Naive thymus-derived CD4-positive, alpha-beta T cell (primary cell): ENCODE results near the gene SGSM2. TPM values are rescaled to one million over a fixed set of nuclear protein-coding genes. Genes with fewer than 3 reads are reported as not detected.

Experiments
- ATAC-seq: fragments of 150-1000 bp; cut with Tn5 transposase; 2 replicates; pipeline ENCODE4 v1.10.0; 2021; ENCODE audit warnings: mild to moderate bottlenecking, moderate library complexity
- CTCF ChIA-PET: fragments of 350-600 bp; sonication (Branson Sonifier 250); formaldehyde crosslinking; loops from one replicate; lab custom pipeline; 2021; ENCODE audit warnings: antibody characterized with exemption; lab: Charles Lee
- POLR2A ChIA-PET: fragments of 350-600 bp; sonication (Branson Sonifier 250); formaldehyde crosslinking; loops from one replicate; lab custom pipeline; 2021; ENCODE audit warnings: antibody characterized with exemption, inconsistent platforms; lab: Charles Lee
- DNase-seq, 9 donors: peaks; one replicate each; pipeline versions ENCODE4 v3.0.0 to v3.0.0-alpha.2; 2020 to 2022; ENCODE audit warnings: mixed read lengths in 1 of 9
- H3K27ac ChIP-seq: one replicate; pipeline ENCODE4 v1.7.0; 2013; ENCODE audit warnings: mild to moderate bottlenecking, low read depth, low read length, moderate library complexity
- H3K27me3 ChIP-seq, 2 donors: one replicate each; pipeline ENCODE4 v1.7.0; 2013; ENCODE audit warnings: low read length in 2 of 2, mild to moderate bottlenecking in 2 of 2, moderate library complexity in 2 of 2; ENCODE audit not compliant: control insufficient read depth in 2 of 2, insufficient read depth in 2 of 2
- H3K36me3 ChIP-seq, 3 experiments: 1 replicate in 2 of 3; 2 replicates in 1 of 3; pipeline ENCODE4 v1.7.0; 2013; ENCODE audit warnings: low read length in 3 of 3, mild to moderate bottlenecking in 3 of 3, moderate library complexity in 1 of 3; ENCODE audit not compliant: insufficient read depth in 3 of 3, control insufficient read depth in 2 of 3
- H3K4me1 ChIP-seq, 2 donors: one replicate each; pipeline ENCODE4 v1.7.0; 2013; ENCODE audit warnings: low read length in 2 of 2, mild to moderate bottlenecking in 2 of 2, moderate library complexity in 1 of 2; ENCODE audit not compliant: control insufficient read depth in 2 of 2, insufficient read depth in 2 of 2
- H3K4me3 ChIP-seq: 2 replicates; pipeline ENCODE4 v1.7.0; 2013; ENCODE audit warnings: mild to moderate bottlenecking, low read length
- H3K9me3 ChIP-seq, 3 experiments: 1 replicate in 2 of 3; 2 replicates in 1 of 3; pipeline ENCODE4 v1.7.0; 2013; ENCODE audit warnings: low read length in 3 of 3; ENCODE audit not compliant: control insufficient read depth in 2 of 3
- H3K27ac Mint-ChIP-seq, 9 donors: one replicate each; pipeline ENCODE4 v1.8.0; 2020 to 2022; ENCODE audit warnings: mixed read lengths in 9 of 9, mild to moderate bottlenecking in 8 of 9, moderate library complexity in 5 of 9, inconsistent platforms in 2 of 9
- H3K27me3 Mint-ChIP-seq, 5 donors: one replicate each; pipeline ENCODE4 v1.8.0; 2021 to 2022; ENCODE audit warnings: mixed read lengths in 5 of 5, mild to moderate bottlenecking in 1 of 5
- H3K36me3 Mint-ChIP-seq, 5 donors: one replicate each; pipeline ENCODE4 v1.8.0; 2020 to 2022; ENCODE audit warnings: mixed read lengths in 5 of 5, mild to moderate bottlenecking in 3 of 5, inconsistent platforms in 1 of 5
- H3K4me1 Mint-ChIP-seq, 7 donors: one replicate each; pipeline ENCODE4 v1.8.0; 2020 to 2022; ENCODE audit warnings: mixed read lengths in 7 of 7, mild to moderate bottlenecking in 3 of 7, inconsistent platforms in 1 of 7
- H3K4me3 Mint-ChIP-seq, 10 donors: one replicate each; pipeline ENCODE4 v1.8.0; 2020 to 2022; ENCODE audit warnings: mild to moderate bottlenecking in 10 of 10, mixed read lengths in 10 of 10, moderate library complexity in 6 of 10, inconsistent platforms in 2 of 10
- H3K9me3 Mint-ChIP-seq, 11 donors: one replicate each; pipeline ENCODE4 v1.8.0; 2020 to 2022; ENCODE audit warnings: mixed read lengths in 11 of 11, mild to moderate bottlenecking in 4 of 11, inconsistent platforms in 1 of 11, moderate library complexity in 1 of 11
- intact Hi-C, 2 donors: fragments of 100-400 bp; cut with micrococcal nuclease; formaldehyde crosslinking; loops; one replicate each; pipeline ENCODE4 v1.15.1; 2023
- polyA plus RNA-seq, 2 donors: library from polyadenylated mRNA; unstranded; fragments of 300-500 nt; fragmentation: Illumina TruSeq; gene quantifications; one replicate each; pipeline ENCODE4 v1.2.3, GENCODE V29; 2021
- total RNA-seq, 6 experiments: library from RNA in 5 of 6; stranded (reverse) in 5 of 6; gene quantifications; 1 replicate in 5 of 6; 2 replicates in 1 of 6; pipeline ENCODE4 v1.2.3 and lab custom pipeline; 2021 to 2026

Gene SGSM2
- total and polyA plus RNA-seq, 7 experiments from 2014 or later = 9.4 to 151 (median 118) TPM

- Histone ChIP-seq H3K9me3 (no peaks in the 10 kb centered on the region), H3K4me3 (no peak overlapping the region), H3K36me3 (peaks cover 5 to 55% (median 13%) of the 10 kb centered on the region in 3 experiments), H3K27me3 (no peaks in the 10 kb centered on the region), H3K4me1 (peaks cover 9 to 13% of the 10 kb centered on the region in 2 donors), H3K27ac (no peak overlapping the region)
- peaks cover 31 to 74% (median 59%) of the 10 kb centered on the region in 7 donors for H3K4me1 Mint-ChIP-seq
- intact Hi-C loops = loop anchor here (5.0 to 10.0 kb wide), 2 partner anchors 118 to 655 kb away; partner anchors contain the start of genes RILP (in 1 of the 2) and SCARF1 (in 1 of the 2)
- no peak overlapping the region for H3K4me3 Mint-ChIP-seq
- CTCF ChIA-PET = interaction anchor here (0.7 kb wide), 1 partner anchor 18 kb away, joined by 3 read pairs; no protein-coding TSS in a partner anchor
- POLR2A ChIA-PET = interaction anchor here (1.2 kb wide), 1 partner anchor 37 kb away, joined by 4 read pairs; the partner anchor contains the start of gene TSR1
- H3K36me3 Mint-ChIP-seq = peaks cover 27 to 44% (median 30%) of the 10 kb centered on the region in 5 donors
- ATAC-seq (no peak), DNase-seq (no peak)
- H3K27ac Mint-ChIP-seq = peak overlapping the region in 1 of 9 donors; percentile 55
- no peaks in the 10 kb centered on the region for H3K27me3 Mint-ChIP-seq
- no peaks in the 10 kb centered on the region for H3K9me3 Mint-ChIP-seq
Measured at GRCh38 chr17:2299756-2300155, 37.5 kb upstream of the SGSM2 start.

DNA sequence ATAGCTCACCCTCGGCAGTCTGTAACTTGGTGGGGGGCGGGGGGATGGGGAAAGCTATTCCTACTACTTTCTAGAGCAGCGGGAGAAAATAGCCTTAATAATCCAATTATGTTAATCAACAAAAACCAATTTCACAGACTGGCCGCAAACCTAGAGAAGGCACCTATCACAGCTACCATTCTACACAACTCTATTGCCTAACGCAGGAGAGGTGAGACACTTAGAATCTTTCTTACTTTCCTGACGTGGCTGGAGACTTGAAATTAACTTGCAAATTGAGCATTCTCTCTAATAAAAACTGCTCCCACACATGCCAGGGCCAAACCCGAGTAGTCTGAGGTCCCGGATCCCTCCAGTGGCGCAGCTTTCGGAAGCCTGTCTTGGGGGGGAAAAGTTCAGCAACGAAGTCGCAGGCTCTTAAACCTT lies 34.5 kb upstream of the SGSM2 start:
- Mint-ChIP-seq H3K27ac (peak overlapping the region; percentile 76 to 95 (median 84)), H3K9me3 (no peaks in the 10 kb centered on the region), H3K4me1 (peaks cover 25 to 66% (median 51%) of the 10 kb centered on the region in 7 donors), H3K4me3 (peak overlapping the region; percentile 90 to 98 (median 92)), H3K27me3 (no peaks in the 10 kb centered on the region), H3K36me3 (peaks cover 8 to 26% (median 12%) of the 10 kb centered on the region in 5 donors)
- peaks cover 4 to 28% (median 5%) of the 10 kb centered on the region in 3 experiments for H3K36me3 ChIP-seq
- no peaks in the 10 kb centered on the region for H3K27me3 ChIP-seq
- intact Hi-C loops = loop anchor here (1.0 to 10.0 kb wide), 13 partner anchors 34 to 658 kb away; partner anchors contain the start of genes RILP (in 2 of the 2), TSR1 (in 2 of the 2), MNT (in 1 of the 2) and OVCA2 (in 1 of the 2)
- ChIA-PET POLR2A (interaction anchor here (0.5 to 2.4 kb wide), 16 partner anchors 11 to 292 kb away, joined by 3 to 21 read pairs (median 3); partner anchors contain the start of genes DPH1, HIC1 and TSR1), CTCF (interaction anchor here (0.9 kb wide), 1 partner anchor 20 kb away, joined by 3 read pairs; no protein-coding TSS in a partner anchor)
- H3K27ac ChIP-seq = peak overlapping the region; percentile 98
- DNase-seq (peak in 4 of 9 donors; percentile 18 to 41 (median 28)), ATAC-seq (no peak)
- H3K4me3 ChIP-seq = peak overlapping the region; percentile 75
- peaks cover 9 to 13% of the 10 kb centered on the region in 2 donors for H3K4me1 ChIP-seq
- no peaks in the 10 kb centered on the region for H3K9me3 ChIP-seq

- peaks cover 8 to 23% (median 12%) of the 10 kb centered on the region in 5 donors for H3K36me3 Mint-ChIP-seq
- H3K27me3 ChIP-seq = no peaks in the 10 kb centered on the region
- H3K27ac ChIP-seq = peak within 1 kb of the TSS; percentile 98
- peak within 1 kb of the TSS; percentile 76 to 95 (median 84) for H3K27ac Mint-ChIP-seq
- no peaks in the 10 kb centered on the region for H3K27me3 Mint-ChIP-seq
- ChIA-PET CTCF (interaction anchor here (0.8 kb wide), 2 partner anchors 33 to 39 kb away, joined by 3 read pairs; partner anchors contain the start of gene TSR1), POLR2A (interaction anchor here (0.5 to 2.4 kb wide), 19 partner anchors 11 to 580 kb away, joined by 3 to 21 read pairs (median 3); partner anchors contain the start of genes DPH1, HIC1, RTN4RL1 and TSR1)
- H3K4me1 Mint-ChIP-seq = peaks cover 25 to 61% (median 47%) of the 10 kb centered on the region in 7 donors
- intact Hi-C loops = loop anchor here (1.0 to 10.0 kb wide), 13 partner anchors 33 to 659 kb away; partner anchors contain the start of genes RILP (in 2 of the 2), TSR1 (in 2 of the 2), MNT (in 1 of the 2) and OVCA2 (in 1 of the 2)
- DNase-seq = peak; percentile 87 to 95 (median 93)
- ATAC-seq = peak; percentile 97
- H3K9me3 Mint-ChIP-seq = no peaks in the 10 kb centered on the region
- H3K9me3 ChIP-seq = no peaks in the 10 kb centered on the region
- H3K36me3 ChIP-seq = peaks cover 4 to 24% (median 5%) of the 10 kb centered on the region in 3 experiments
- H3K4me3 Mint-ChIP-seq = peak within 1 kb of the TSS; percentile 90 to 98 (median 92)
- H3K4me1 ChIP-seq = peaks cover 9 to 13% of the 10 kb centered on the region in 2 donors
- peak within 1 kb of the TSS; percentile 87 for H3K4me3 ChIP-seq
Measured at GRCh38 chr17:2303204-2304188, 33.8 kb upstream of the SGSM2 start, which contains the start of the genes SMG6 and SRR. Gene SMG6, minus strand, starts transcription at chr17:2303785. Its CDS starts 65 bp downstream, at chr17:2303720. Gene SRR, plus strand, starts transcription at chr17:2303950. Its CDS starts 11,611 bp downstream, at chr17:2315561.

GRCh38 chr17:2304931-2305330 lies 32.4 kb upstream of the SGSM2 start:
- Mint-ChIP-seq H3K9me3 (no peaks in the 10 kb centered on the region), H3K4me1 (peaks cover 26 to 53% (median 46%) of the 10 kb centered on the region in 7 donors), H3K27me3 (no peaks in the 10 kb centered on the region), H3K27ac (peak overlapping the region in 4 of 9 donors; percentile 9 to 78 (median 68)), H3K36me3 (peaks cover 4 to 19% (median 6%) of the 10 kb centered on the region in 5 donors), H3K4me3 (peak overlapping the region; percentile 44 to 93 (median 73))
- Histone ChIP-seq H3K4me1 (peaks cover 9 to 13% of the 10 kb centered on the region in 2 donors), H3K36me3 (peaks cover 0 to 11% (median 4%) of the 10 kb centered on the region in 3 experiments), H3K9me3 (no peaks in the 10 kb centered on the region), H3K27me3 (no peaks in the 10 kb centered on the region), H3K27ac (no peak overlapping the region), H3K4me3 (no peak overlapping the region)
- POLR2A ChIA-PET = interaction anchor here (0.6 to 0.7 kb wide), 3 partner anchors 47 to 428 kb away, joined by 3 to 7 read pairs (median 4); no protein-coding TSS in a partner anchor
- intact Hi-C loops = loop anchor here (5.0 to 10.0 kb wide), 2 partner anchors 112 to 660 kb away; partner anchors contain the start of genes RILP (in 1 of the 2) and SCARF1 (in 1 of the 2)
- no peak for DNase-seq
- no peak for ATAC-seq
- CTCF ChIA-PET = interaction anchor here (1.5 kb wide), 1 partner anchor 31 kb away, joined by 4 read pairs; the partner anchor contains the start of gene TSR1

GRCh38 chr17:2309338-2310154 lies 27.8 kb upstream of the SGSM2 start:
- DNase-seq = no peak
- Mint-ChIP-seq H3K4me1 (peaks cover 16 to 25% (median 22%) of the 10 kb centered on the region in 7 donors), H3K36me3 (peaks cover 0 to 15% (median 0%) of the 10 kb centered on the region in 5 donors), H3K4me3 (no peak overlapping the region), H3K27ac (no peak overlapping the region), H3K9me3 (no peaks in the 10 kb centered on the region), H3K27me3 (no peaks in the 10 kb centered on the region)
- H3K4me3 ChIP-seq = no peak overlapping the region
- no peak for ATAC-seq
- H3K4me1 ChIP-seq = no peaks in the 10 kb centered on the region
- POLR2A ChIA-PET = no interaction called here
- H3K36me3 ChIP-seq = no peaks in the 10 kb centered on the region
- CTCF ChIA-PET = no interaction called here
- intact Hi-C loops = loop anchor here in 1 of 2 donors (10.0 kb wide), 1 partner anchor 665 kb away; the partner anchor contains the start of genes RILP and SCARF1
- H3K9me3 ChIP-seq = no peaks in the 10 kb centered on the region
- no peaks in the 10 kb centered on the region for H3K27me3 ChIP-seq
- no peak overlapping the region for H3K27ac ChIP-seq
